SK-N-SH (cell line): ENCODE data around the gene ARHGEF7. TPM values are rescaled to one million over a fixed set of nuclear protein-coding genes. Genes with fewer than 3 reads are reported as not detected.

Source experiments
- CTCF ChIA-PET: fragments of 300-600, 350-600 bp; formaldehyde crosslinking; extraction: SDS; loops from one replicate; lab custom pipeline; 2021; lab: Yijun Ruan, JAX
- POLR2A ChIA-PET: fragments of 350-600 bp; sonication (Branson Sonifier 250); formaldehyde crosslinking; extraction: SDS; loops from one replicate; lab custom pipeline; 2020; ENCODE audit warnings: antibody characterized with exemption, inconsistent platforms; lab: Yijun Ruan, JAX
- DNase-seq: peaks from one replicate; pipeline ENCODE4 v3.0.0; 2012
- H2AFZ ChIP-seq: fragments of 200-600 bp; sonication (generic); 2 replicates; pipeline ENCODE4 v1.8.1; 2016; ENCODE audit warnings: antibody characterized with exemption, mild to moderate bottlenecking, low read depth
- H3F3A ChIP-seq: fragments of 200-600 bp; sonication (generic); replicated peaks from 2 replicates; pipeline ENCODE3; 2016; ENCODE audit warnings: antibody characterized with exemption, mild to moderate bottlenecking; ENCODE audit not compliant: insufficient read depth
- H3K27ac ChIP-seq, 2 experiments: fragments of 200-500 bp in 1 of 2; fragments of 200-600 bp in 1 of 2; sonication (Bioruptor generic) in 1 of 2; sonication (generic), shearing (Covaris generic) in 1 of 2; 2 replicates each; pipeline versions ENCODE4 v1.5.1 to v1.6.1; 2014 to 2016; ENCODE audit warnings: low read depth in 2 of 2, inconsistent platforms in 1 of 2, low read length in 1 of 2, mild to moderate bottlenecking in 1 of 2, mixed read lengths in 1 of 2
- H3K27me3 ChIP-seq: fragments of 200-600 bp; sonication (generic), shearing (Covaris generic); 2 replicates; pipeline ENCODE4 v1.6.1; 2016; ENCODE audit warnings: mixed run types; ENCODE audit not compliant: insufficient read depth
- H3K36me3 ChIP-seq, 2 experiments: fragments of 200-500 bp in 1 of 2; fragments of 200-600 bp in 1 of 2; sonication (Bioruptor generic) in 1 of 2; sonication (generic) in 1 of 2; replicated peaks in 1 of 2; 2 replicates each; pipeline versions ENCODE3 to v1.5.1; 2014 to 2016; ENCODE audit warnings: low read length in 1 of 2, mild to moderate bottlenecking in 1 of 2; ENCODE audit not compliant: insufficient read depth in 2 of 2, control insufficient read depth in 1 of 2
- H3K4me1 ChIP-seq, 2 experiments: fragments of 200-500 bp in 1 of 2; fragments of 200-600 bp in 1 of 2; sonication (Bioruptor generic) in 1 of 2; sonication (generic), shearing (Covaris generic) in 1 of 2; 2 replicates each; pipeline versions ENCODE4 v1.5.1 to v1.6.1; 2014 to 2016; ENCODE audit warnings: low read depth in 1 of 2, low read length in 1 of 2, mixed run types in 1 of 2; ENCODE audit not compliant: insufficient read depth in 2 of 2, control insufficient read depth in 1 of 2
- H3K4me2 ChIP-seq: fragments of 200-600 bp; sonication (generic), shearing (Covaris generic); 2 replicates; pipeline ENCODE4 v1.6.1; 2017; ENCODE audit warnings: mixed run types
- H3K4me3 ChIP-seq, 2 experiments: fragments of 200-500 bp in 1 of 2; fragments of 200-600 bp in 1 of 2; sonication (Bioruptor generic) in 1 of 2; sonication (generic), shearing (Covaris generic) in 1 of 2; 2 replicates each; pipeline versions ENCODE4 v1.5.1 to v1.8.1; 2014 to 2016; ENCODE audit warnings: low read depth in 2 of 2, inconsistent platforms in 1 of 2, low read length in 1 of 2, mild to moderate bottlenecking in 1 of 2, mixed read lengths in 1 of 2, moderate library complexity in 1 of 2
- H3K79me2 ChIP-seq: fragments of 200-600 bp; sonication (generic); 2 replicates; pipeline ENCODE4 v1.8.1; 2017; ENCODE audit warnings: mild to moderate bottlenecking; ENCODE audit not compliant: insufficient read depth
- H3K9ac ChIP-seq: fragments of 200-600 bp; sonication (generic); 2 replicates; pipeline ENCODE4 v1.6.1; 2017; ENCODE audit warnings: mixed run types
- H3K9me2 ChIP-seq: fragments of 200-600 bp; sonication (generic); 2 replicates; pipeline ENCODE4 v1.6.1; 2017; ENCODE audit warnings: mixed run types
- H3K9me3 ChIP-seq: fragments of 200-600 bp; sonication (generic); 2 replicates; pipeline ENCODE4 v1.6.1; 2017; ENCODE audit warnings: mixed run types, mild to moderate bottlenecking, moderate library complexity
- H4K20me1 ChIP-seq: fragments of 200-600 bp; sonication (generic); 2 replicates; pipeline ENCODE4 v1.6.1; 2017; ENCODE audit warnings: mild to moderate bottlenecking, mixed run types; ENCODE audit not compliant: insufficient read depth
- CHD2 ChIP-seq: fragments of 150-350 bp; IDR thresholded peaks from 2 replicates; pipeline ENCODE4 v1.6.1; 2018; ENCODE audit warnings: low read length; ENCODE audit not compliant: partially characterized antibody
- CTCF ChIP-seq: fragments of 200-600 bp; sonication (generic); IDR thresholded peaks from 2 replicates; pipeline ENCODE4 v1.6.1; 2017; ENCODE audit warnings: antibody characterized with exemption, mild to moderate bottlenecking, moderate library complexity
- FOXJ3 ChIP-seq: sonication (generic); formaldehyde crosslinking; IDR thresholded peaks from 2 replicates; pipeline ENCODE4 v1.5.1; 2020; ENCODE audit warnings: mild to moderate bottlenecking, missing genetic modification reagents
- FOXM1 ChIP-seq: IDR thresholded peaks from 2 replicates; pipeline ENCODE4 v1.4.0; 2012; ENCODE audit warnings: low read depth, mild to moderate bottlenecking
- GABPA ChIP-seq: IDR thresholded peaks from 2 replicates; pipeline ENCODE4 v1.4.0; 2012; ENCODE audit warnings: low read depth, mild to moderate bottlenecking
- JUND ChIP-seq: IDR thresholded peaks from 2 replicates; pipeline ENCODE4 v1.4.0; 2012
- MAX ChIP-seq: IDR thresholded peaks from 2 replicates; pipeline ENCODE4 v1.4.0; 2012; ENCODE audit warnings: low read depth
- MEF2A ChIP-seq: IDR thresholded peaks from 2 replicates; pipeline ENCODE4 v1.4.0; 2012; ENCODE audit warnings: low read depth, borderline replicate concordance
- MXI1 ChIP-seq: IDR thresholded peaks from 2 replicates; pipeline ENCODE4 v1.6.1; 2012; ENCODE audit warnings: mild to moderate bottlenecking, low read depth, low read length, improper control_type of control experiment
- NFIC ChIP-seq: IDR thresholded peaks from 2 replicates; pipeline ENCODE4 v1.4.0; 2012; ENCODE audit warnings: borderline replicate concordance
- RCOR1 ChIP-seq: fragments of 150-350 bp; IDR thresholded peaks from 2 replicates; pipeline ENCODE4 v1.6.1; 2017; ENCODE audit warnings: antibody characterized with exemption, low read length
- RXRA ChIP-seq: IDR thresholded peaks from 2 replicates; pipeline ENCODE4 v1.4.0; 2012; ENCODE audit warnings: low read depth, mild to moderate bottlenecking, borderline replicate concordance
- SIN3A ChIP-seq: IDR thresholded peaks from 2 replicates; pipeline ENCODE4 v1.6.1; 2012; ENCODE audit warnings: low read depth, mild to moderate bottlenecking, low read length, moderate library complexity, borderline replicate concordance
- SMC3 ChIP-seq: IDR thresholded peaks from 2 replicates; pipeline ENCODE4 v1.6.1; 2012; ENCODE audit warnings: low read depth, low read length, improper control_type of control experiment
- TCF12 ChIP-seq: IDR thresholded peaks from 2 replicates; pipeline ENCODE4 v1.4.0; 2012
- TEAD4 ChIP-seq: IDR thresholded peaks from 2 replicates; pipeline ENCODE4 v1.4.0; 2012; ENCODE audit warnings: mild to moderate bottlenecking, borderline replicate concordance; ENCODE audit not compliant: insufficient read depth
- USF1 ChIP-seq: IDR thresholded peaks from 2 replicates; pipeline ENCODE4 v1.4.0; 2012; ENCODE audit warnings: low read depth, borderline replicate concordance
- USF2 ChIP-seq: fragments of 150-350 bp; IDR thresholded peaks from 2 replicates; pipeline ENCODE4 v1.6.1; 2017; ENCODE audit warnings: antibody characterized with exemption, low read length, low read depth, borderline replicate concordance
- ZBTB33 ChIP-seq: IDR thresholded peaks from 2 replicates; pipeline ENCODE4 v1.4.0; 2012; ENCODE audit warnings: low read depth, borderline replicate concordance
- WGBS: methylation state at CpG from one replicate; pipeline ENCODE4 v1.1.6; 2017; ENCODE audit warnings: low lambda C conversion rate; 5-methylcytosine and 5-hydroxymethylcytosine counted together
- polyA plus RNA-seq, 3 experiments: library from polyadenylated mRNA; depleted of rRNA; stranded (reverse); fragments of >200 nt; gene quantifications; 2 replicates each; pipeline ENCODE4 v1.2.3, GENCODE V29; 2012

ARHGEF7 gene
- polyA plus RNA-seq, 1 of the 3 experiments (the other 2 are of a cell fraction): 21.6 TPM

GRCh38 chr13:111201304-111201940 is 86.3 kb downstream of the ARHGEF7 start:
- POLR2A ChIA-PET: no interaction called here
- no peak overlapping the region for H2AFZ ChIP-seq
- H3K9me3 ChIP-seq: no peaks in the 10 kb centered on the region
- no peak overlapping the region; a peak in 1 of 4 replicates for H3K27ac ChIP-seq
- peaks cover 6% of the 10 kb centered on the region; the same call in 1 of the 2 replicates for H4K20me1 ChIP-seq
- peaks cover 14 to 20% of the 10 kb centered on the region in 2 experiments; a peak in 3 of 4 replicates for H3K4me1 ChIP-seq
- TF ChIP-seq TCF12 (no peak), NFIC (no peak), SIN3A (no peak), TEAD4 (no peak), CHD2 (no peak), RXRA (no peak), MAX (no peak), FOXM1 (no peak), USF2 (no peak), SMC3 (no peak), MEF2A (no peak), USF1 (no peak), RCOR1 (no peak)
- H3K79me2 ChIP-seq: peaks cover 91% of the 10 kb centered on the region
- no peaks in the 10 kb centered on the region for H3K27me3 ChIP-seq
- no peak for DNase-seq
- no peak overlapping the region for H3K4me2 ChIP-seq
- no peaks in the 10 kb centered on the region for H3K36me3 ChIP-seq
- no peak overlapping the region for H3K9ac ChIP-seq
- peaks cover 8% of the 10 kb centered on the region for H3F3A ChIP-seq
- H3K4me3 ChIP-seq: no peak overlapping the region
- CTCF ChIA-PET: interaction anchor here (2.0 to 2.5 kb wide), 2 partner anchors 13 to 133 kb away, joined by 6 to 10 read pairs; no protein-coding TSS in a partner anchor
- H3K9me2 ChIP-seq: no peaks in the 10 kb centered on the region
- 95% methylated on average over 8 of the region's 8 CpGs for WGBS

- no peak for DNase-seq
- H3K36me3 ChIP-seq: no peaks in the 10 kb centered on the region
- no peaks in the 10 kb centered on the region for H3K9me2 ChIP-seq
- H3K4me3 ChIP-seq: no peak overlapping the region
- H2AFZ ChIP-seq: no peak overlapping the region
- CTCF ChIA-PET: interaction anchor here (2.5 kb wide), 1 partner anchor 134 kb away, joined by 10 read pairs; no protein-coding TSS in a partner anchor
- no peaks in the 10 kb centered on the region for H3K27me3 ChIP-seq
- WGBS: 85% methylated on average over 4 of the region's 4 CpGs
- H3F3A ChIP-seq: peaks cover 8% of the 10 kb centered on the region
- H3K79me2 ChIP-seq: peaks cover 94% of the 10 kb centered on the region
- H3K9ac ChIP-seq: peak overlapping the region; percentile 18; the same call in 1 of the 2 replicates
- H4K20me1 ChIP-seq: peaks cover 6% of the 10 kb centered on the region; the same call in 1 of the 2 replicates
- H3K9me3 ChIP-seq: no peaks in the 10 kb centered on the region
- H3K4me2 ChIP-seq: peak overlapping the region; percentile 2
- peaks cover 14 to 20% of the 10 kb centered on the region in 2 experiments; a peak in 3 of 4 replicates for H3K4me1 ChIP-seq
- POLR2A ChIA-PET: interaction anchor here (0.5 to 0.7 kb wide), 2 partner anchors 9 to 192 kb away, joined by 3 read pairs; no protein-coding TSS in a partner anchor
- H3K27ac ChIP-seq: peak overlapping the region; percentile 68 to 72
- no peak for TF ChIP-seq NFIC
- no peak for TF ChIP-seq MEF2A
- TF ChIP-seq GABPA: no peak
- no peak for TF ChIP-seq ZBTB33
- TF ChIP-seq MXI1: no peak
- TF ChIP-seq FOXJ3 (CRISPR knock-in tag): no peak
- TF ChIP-seq CTCF: no peak
- TF ChIP-seq SMC3: no peak
- no peak for TF ChIP-seq JUND
Measured at GRCh38 chr13:111202156-111202621, 87.1 kb downstream of the ARHGEF7 start.
